Measurements from ENCODE around the gene FOXA3. TPM values are rescaled to one million over a fixed set of nuclear protein-coding genes. Genes with fewer than 3 reads are reported as not detected.

The FOXA3 gene
- total and polyA plus RNA-seq, 8 donors: 19.8 to 45.0 (median 25.8) TPM

GRCh38 chr19:45827459-45828093 is 36.5 kb upstream of the FOXA3 start:
- ATAC-seq (no peak), FAIRE-seq (no peak), DNase-seq (peak in 1 of 6 donors; percentile 36)
- WGBS, 2 donors: 94 to 95% methylated on average over 16 of the region's 16 CpGs
- no peak overlapping the region for H3K27ac ChIP-seq
- intact Hi-C loops (cut with DNase I): no loop called here
- H3K4me3 ChIP-seq: no peak overlapping the region
- TF ChIP-seq CTCF (IDR thresholded peaks at IDR 0.05): no peak
- no peaks in the 10 kb centered on the region for H3K4me1 ChIP-seq
- no peaks in the 10 kb centered on the region for H3K9me3 ChIP-seq
- H3K27me3 ChIP-seq: no peaks in the 10 kb centered on the region
- peaks cover 6 to 82% (median 17%) of the 10 kb centered on the region in 3 donors for H3K36me3 ChIP-seq

- FAIRE-seq (no peak), ATAC-seq (no peak), DNase-seq (no peak)
- peaks cover 6 to 82% (median 17%) of the 10 kb centered on the region in 3 donors for H3K36me3 ChIP-seq
- H3K4me3 ChIP-seq: no peak overlapping the region
- TF ChIP-seq CTCF (IDR thresholded peaks at IDR 0.05): no peak
- WGBS, 2 donors: 84 to 88% methylated on average over 9 of the region's 9 CpGs
- H3K9me3 ChIP-seq: no peaks in the 10 kb centered on the region
- H3K4me1 ChIP-seq: no peaks in the 10 kb centered on the region
- H3K27me3 ChIP-seq: no peaks in the 10 kb centered on the region
- intact Hi-C loops (cut with DNase I): no loop called here
- no peak overlapping the region for H3K27ac ChIP-seq
Observed at GRCh38 chr19:45828523-45828922, 35.6 kb upstream of the FOXA3 start.

GRCh38 chr19:45828945-45829344 is 35.2 kb upstream of the FOXA3 start:
- intact Hi-C loops (cut with DNase I): no loop called here
- Histone ChIP-seq H3K4me3 (no peak overlapping the region), H3K4me1 (no peaks in the 10 kb centered on the region), H3K36me3 (peaks cover 6 to 87% (median 17%) of the 10 kb centered on the region in 3 donors), H3K27ac (no peak overlapping the region), H3K9me3 (no peaks in the 10 kb centered on the region), H3K27me3 (no peaks in the 10 kb centered on the region)
- peak in 1 of 6 donors; percentile 61 for DNase-seq
- FAIRE-seq: no peak
- ATAC-seq: no peak
- 93 to 94% methylated on average over 16 of the region's 16 CpGs for WGBS, 2 donors
- no peak for TF ChIP-seq CTCF (IDR thresholded peaks at IDR 0.05)

- no peak overlapping the region for H3K4me3 ChIP-seq
- 70 to 77% methylated on average over 7 of the region's 7 CpGs for WGBS, 2 donors
- DNase-seq: peak in 1 of 6 donors; percentile 28
- intact Hi-C loops (cut with DNase I): no loop called here
- no peaks in the 10 kb centered on the region for H3K4me1 ChIP-seq
- no peak for FAIRE-seq
- H3K27ac ChIP-seq: no peak overlapping the region
- TF ChIP-seq CTCF (IDR thresholded peaks at IDR 0.05): no peak
- peaks cover 4 to 84% (median 33%) of the 10 kb centered on the region in 3 donors for H3K36me3 ChIP-seq
- no peak for ATAC-seq
- H3K9me3 ChIP-seq: no peaks in the 10 kb centered on the region
- H3K27me3 ChIP-seq: no peaks in the 10 kb centered on the region
Observed at GRCh38 chr19:45834970-45835369, 29.2 kb upstream of the FOXA3 start.

- H3K36me3 ChIP-seq: peaks cover 0 to 65% (median 23%) of the 10 kb centered on the region in 3 donors
- ATAC-seq: no peak
- peak in 1 of 6 donors; percentile 48 for DNase-seq
- H3K27me3 ChIP-seq: no peaks in the 10 kb centered on the region
- H3K27ac ChIP-seq: no peak overlapping the region
- TF ChIP-seq CTCF (IDR thresholded peaks at IDR 0.05): no peak
- no peak overlapping the region for H3K4me3 ChIP-seq
- H3K9me3 ChIP-seq: no peaks in the 10 kb centered on the region
- intact Hi-C loops (cut with DNase I): no loop called here
- 94% methylated on average over 14 of the region's 14 CpGs for WGBS, 2 donors
- H3K4me1 ChIP-seq: no peaks in the 10 kb centered on the region
- FAIRE-seq: no peak
Observed at GRCh38 chr19:45842198-45842597, 21.9 kb upstream of the FOXA3 start.

All from pancreas (tissue), 10 donors.